Endothelial cell of umbilical vein (primary cell): ENCODE data around the gene SP2. TPM values are rescaled to one million over a fixed set of nuclear protein-coding genes. Genes with fewer than 3 reads are reported as not detected.

ENCODE experiments used
- BruUV-seq: library from RNA; stranded (reverse); fragments of 400-500 nt; replicated peaks from 2 replicates; lab custom pipeline; 2021; lab: Mats Ljungman, UMichigan
- CTCF ChIA-PET: fragments of 300-600, 350-600 bp; sonication (Branson Sonifier 250); formaldehyde crosslinking; loops from one replicate; lab custom pipeline; 2021; ENCODE audit warnings: antibody characterized with exemption, inconsistent platforms; lab: Charles Lee
- POLR2A ChIA-PET: fragments of 300-600, 350-600 bp; sonication (Branson Sonifier 250); formaldehyde crosslinking; loops from one replicate; lab custom pipeline; 2021; ENCODE audit warnings: antibody characterized with exemption, inconsistent platforms; lab: Charles Lee
- DNase-seq: peaks from one replicate; pipeline ENCODE4 v3.0.0-alpha.2; 2011; ENCODE audit warnings: low read depth, low spot score
- FAIRE-seq: peaks from 2 replicates; lab custom pipeline; 2011; peaks lifted over from hg19 to GRCh38; lab: Jason Lieb, UNC
- H2AFZ ChIP-seq: 2 replicates; pipeline ENCODE4 v1.6.0; 2012; ENCODE audit warnings: low read depth, low read length, control low read depth, inconsistent platforms
- H3K27ac ChIP-seq: 2 replicates; pipeline ENCODE4 v1.5.1; 2011; ENCODE audit warnings: low read depth, mild to moderate bottlenecking, control low read depth, low read length, moderate library complexity; ENCODE audit not compliant: insufficient read depth
- H3K27me3 ChIP-seq, 2 experiments: 2 replicates each; pipeline versions ENCODE4 v1.6.0 to v1.6.1; 2011; ENCODE audit warnings: low read length in 2 of 2, mixed read lengths in 1 of 2; ENCODE audit not compliant: control insufficient read depth in 2 of 2, insufficient read depth in 2 of 2
- H3K36me3 ChIP-seq, 2 experiments: 2 replicates in 1 of 2; 3 replicates in 1 of 2; pipeline ENCODE4 v1.5.1; 2011; ENCODE audit warnings: low read length in 2 of 2, mild to moderate bottlenecking in 1 of 2, moderate library complexity in 1 of 2; ENCODE audit not compliant: control insufficient read depth in 2 of 2, insufficient read depth in 2 of 2; ENCODE audit errors: extremely low read depth in 1 of 2
- H3K4me1 ChIP-seq: 3 replicates; pipeline ENCODE4 v1.5.1; 2011; ENCODE audit warnings: mild to moderate bottlenecking, low read length; ENCODE audit not compliant: control insufficient read depth, insufficient read depth; ENCODE audit errors: extremely low read depth
- H3K4me2 ChIP-seq: 2 replicates; pipeline ENCODE4 v1.6.1; 2011; ENCODE audit warnings: low read length, control low read depth, mixed read lengths; ENCODE audit not compliant: insufficient read depth
- H3K4me3 ChIP-seq, 3 experiments: fragments of 200-600 bp in 1 of 3; sonication (generic), shearing (Covaris generic) in 1 of 3; replicated peaks in 1 of 3; 2 replicates each; pipeline ENCODE4 v1.5.1; 2011 to 2016; ENCODE audit warnings: control low read depth in 3 of 3, low read length in 3 of 3, mild to moderate bottlenecking in 2 of 3, inconsistent platforms in 1 of 3, low read depth in 1 of 3, moderate library complexity in 1 of 3; ENCODE audit not compliant: insufficient read depth in 1 of 3
- H3K79me2 ChIP-seq: 2 replicates; pipeline ENCODE4 v1.6.0; 2012; ENCODE audit warnings: low read length, inconsistent platforms; ENCODE audit not compliant: control insufficient read depth, insufficient read depth
- H3K9ac ChIP-seq: replicated peaks from 2 replicates; pipeline ENCODE3; 2011; ENCODE audit warnings: low read length, control low read depth; ENCODE audit not compliant: insufficient read depth; ENCODE audit errors: extremely low read depth
- H3K9me1 ChIP-seq: replicated peaks from 3 replicates; pipeline ENCODE4 v1.6.0; 2011; ENCODE audit warnings: mild to moderate bottlenecking, low read length; ENCODE audit not compliant: control insufficient read depth, insufficient read depth; ENCODE audit errors: extremely low read depth
- H3K9me3 ChIP-seq: replicated peaks from 2 replicates; pipeline ENCODE4 v1.5.1; 2012; ENCODE audit warnings: low read length, inconsistent platforms; ENCODE audit not compliant: control insufficient read depth, insufficient read depth
- H4K20me1 ChIP-seq: replicated peaks from 2 replicates; pipeline ENCODE3; 2011; ENCODE audit warnings: mild to moderate bottlenecking, low read length; ENCODE audit not compliant: control insufficient read depth, insufficient read depth; ENCODE audit errors: extremely low read depth
- CTCF ChIP-seq, 2 donors: IDR thresholded peaks; 1 replicate in 1 of 2; 2 replicates in 1 of 2; pipeline ENCODE4 v1.5.1; 2011; ENCODE audit warnings: low read length in 2 of 2, mild to moderate bottlenecking in 2 of 2, moderate library complexity in 2 of 2, control low read depth in 1 of 2, inconsistent platforms in 1 of 2, low read depth in 1 of 2; ENCODE audit not compliant: insufficient read depth in 1 of 2; ENCODE audit errors: extremely low read depth in 1 of 2
- EZH2 ChIP-seq: IDR thresholded peaks from 2 replicates; pipeline ENCODE4 v1.6.1; 2012; ENCODE audit warnings: borderline replicate concordance, low read depth, mild to moderate bottlenecking, moderate library complexity, low read length, inconsistent platforms; ENCODE audit not compliant: severe bottlenecking
- FOS ChIP-seq: IDR thresholded peaks from 2 replicates; pipeline ENCODE4 v1.6.1; 2011; ENCODE audit warnings: mild to moderate bottlenecking, low read length, moderate library complexity, borderline replicate concordance; ENCODE audit not compliant: insufficient read depth
- GATA2 ChIP-seq: IDR thresholded peaks from 2 replicates; pipeline ENCODE4 v1.7.0; 2011; ENCODE audit warnings: low read depth, mild to moderate bottlenecking, moderate library complexity, mixed read lengths, low read length; ENCODE audit not compliant: insufficient read length, insufficient read depth
- JUN ChIP-seq: IDR thresholded peaks from 2 replicates; pipeline ENCODE4 v1.6.1; 2011; ENCODE audit warnings: borderline replicate concordance, low read depth; ENCODE audit not compliant: insufficient read length, insufficient read depth
- MYC ChIP-seq: IDR thresholded peaks from one replicate; pipeline ENCODE4 v1.6.1; 2011; ENCODE audit warnings: mild to moderate bottlenecking, low read depth, low read length
- POLR2A ChIP-seq: IDR thresholded peaks from 2 replicates; pipeline ENCODE4 v1.6.1; 2012; ENCODE audit warnings: low read depth, mild to moderate bottlenecking, control low read depth, low read length
- POLR2AphosphoS5 ChIP-seq: IDR thresholded peaks from 2 replicates; pipeline ENCODE4 v1.6.1; 2012; ENCODE audit warnings: low read depth, mild to moderate bottlenecking, control low read depth, low read length, moderate library complexity; ENCODE audit not compliant: insufficient read depth
- dilution Hi-C: fragments of 300-500 bp; cut with MboI; formaldehyde crosslinking; loops from one replicate; pipeline ENCODE4 v1.15.0; 2019; ENCODE audit warnings: low sequenced_read_pairs; ENCODE audit not compliant: extremely low pct_ligation_motif_present
- intact Hi-C: fragments of 100-400 bp; cut with micrococcal nuclease; formaldehyde crosslinking; loops from one replicate; pipeline ENCODE4 v1.10.0; 2022
- polyA plus RNA-seq, 4 experiments: library from polyadenylated mRNA; depleted of rRNA in 3 of 4; stranded (reverse) in 3 of 4; unstranded in 1 of 4; fragments of >200 nt; gene quantifications; 2 replicates each; pipeline versions ENCODE4 v1.2.1 to v1.2.3, GENCODE V29; 2011 to 2012; ENCODE audit warnings: missing spikeins in 1 of 4
- total RNA-seq: library from RNA; stranded (reverse); gene quantifications from 2 replicates; pipeline ENCODE4 v1.2.3, GENCODE V29; 2021
- TF ChIP-seq, protein P1 (sequence below): IDR thresholded peaks from 2 replicates; pipeline ENCODE4 v1.6.1; 2011; ENCODE audit not compliant: insufficient read depth, insufficient read length

The SP2 gene
- total and polyA plus RNA-seq, 2 donors (not counting 3 experiments of a cell fraction or from before 2014, with no cell fraction given): 11.2 to 18.6 TPM

DNA sequence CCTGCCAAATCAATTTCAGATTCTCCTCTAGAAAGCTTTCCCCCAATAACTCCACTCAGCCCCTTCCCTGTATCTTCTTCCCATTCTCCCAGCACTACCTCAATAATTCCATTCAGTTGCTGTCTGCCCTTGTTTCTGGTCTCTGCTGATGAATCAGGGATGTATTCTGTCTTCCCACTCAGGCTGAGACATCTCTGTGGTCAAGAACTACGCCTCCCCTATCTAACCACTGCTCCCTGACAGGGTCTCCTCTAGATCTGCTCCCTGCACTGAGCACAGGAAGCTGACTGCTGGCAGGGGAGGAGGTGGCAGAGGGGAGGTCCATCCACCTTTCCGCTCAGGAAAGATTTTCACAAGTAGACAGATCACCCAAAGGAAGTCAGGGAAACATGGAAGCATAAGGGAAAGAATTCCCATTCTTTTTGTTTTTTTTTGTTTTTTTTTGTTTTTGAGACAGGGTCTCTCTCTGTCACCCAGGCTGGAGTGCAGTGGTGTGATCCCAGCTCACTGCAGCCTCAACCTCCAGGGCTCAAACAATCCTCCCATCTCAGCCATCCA lies 16.9 kb upstream of the SP2 start:
- Histone ChIP-seq H4K20me1 (no peaks in the 10 kb centered on the region), H3K9ac (no peak overlapping the region), H2AFZ (no peak overlapping the region), H3K4me2 (no peak overlapping the region), H3K27me3 (peaks cover 9 to 14% of the 10 kb centered on the region in 2 experiments), H3K4me1 (peaks cover 7% of the 10 kb centered on the region), H3K36me3 (no peaks in the 10 kb centered on the region), H3K27ac (no peak overlapping the region), H3K4me3 (no peak overlapping the region), H3K79me2 (no peaks in the 10 kb centered on the region), H3K9me3 (no peaks in the 10 kb centered on the region), H3K9me1 (no peaks in the 10 kb centered on the region)
- TF ChIP-seq POLR2AphosphoS5: no peak
- no peak for TF ChIP-seq MYC
- no peak for TF ChIP-seq JUN
- dilution Hi-C loops: no loop called here
- no TSS peak for BruUV-seq
- POLR2A ChIA-PET: interaction anchor here (0.7 kb wide), 1 partner anchor 68 kb away, joined by 3 read pairs; no protein-coding TSS in a partner anchor
- intact Hi-C loops: no loop called here
- CTCF ChIA-PET: interaction anchor here (0.7 to 2.5 kb wide), 6 partner anchors 10 to 38 kb away, joined by 4 to 17 read pairs (median 6); partner anchors contain the start of genes SCRN2 and SP2
- no peak for FAIRE-seq
- DNase-seq: no peak

DNA sequence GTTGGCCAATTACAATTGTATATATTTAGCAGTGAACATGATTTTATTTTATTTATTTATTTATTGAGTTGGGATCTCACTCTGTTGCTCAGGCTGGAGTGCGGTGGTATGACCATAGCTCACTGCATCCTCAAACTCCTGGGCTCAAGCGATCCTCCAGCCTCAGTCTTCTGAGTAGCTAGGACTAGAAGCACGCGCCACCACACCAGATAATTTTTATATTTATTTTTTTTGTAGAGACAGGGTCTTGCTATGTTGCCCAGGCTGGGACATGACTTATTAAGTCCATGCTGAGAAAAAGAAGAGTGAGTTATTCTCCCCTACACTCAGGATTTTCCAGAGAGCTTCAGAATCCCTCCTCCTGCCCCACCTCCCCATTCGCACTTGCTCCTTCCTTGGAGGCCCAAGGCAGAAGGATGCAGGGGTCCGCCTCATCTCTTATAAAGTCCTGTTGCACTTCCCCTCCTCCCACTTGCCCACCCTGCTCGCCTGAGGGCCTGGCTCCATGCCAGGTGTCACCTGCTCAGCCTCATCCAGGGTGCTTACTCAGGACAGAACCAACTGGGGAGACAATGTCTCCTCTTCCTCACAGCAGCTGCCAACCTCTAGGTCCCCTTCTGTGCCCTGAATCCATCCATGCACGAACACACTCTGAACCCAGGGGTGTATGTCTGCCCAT lies 16.1 kb upstream of the SP2 start:
- intact Hi-C loops: no loop called here
- Histone ChIP-seq H3K9me3 (no peaks in the 10 kb centered on the region), H4K20me1 (no peaks in the 10 kb centered on the region), H2AFZ (no peak overlapping the region), H3K9ac (no peak overlapping the region), H3K27ac (no peak overlapping the region), H3K4me2 (no peak overlapping the region), H3K4me1 (peaks cover 7% of the 10 kb centered on the region), H3K4me3 (no peak overlapping the region), H3K9me1 (no peaks in the 10 kb centered on the region), H3K27me3 (peaks cover 3 to 8% of the 10 kb centered on the region in 2 experiments), H3K79me2 (no peaks in the 10 kb centered on the region), H3K36me3 (no peaks in the 10 kb centered on the region)
- ChIA-PET CTCF (interaction anchor here (0.7 to 2.5 kb wide), 7 partner anchors 10 to 39 kb away, joined by 4 to 17 read pairs (median 5); partner anchors contain the start of genes SCRN2 and SP2), POLR2A (no interaction called here)
- BruUV-seq: no TSS peak
- TF ChIP-seq POLR2A (no peak), JUN (no peak), POLR2AphosphoS5 (no peak), EZH2 (no peak), GATA2 (no peak), MYC (no peak), CTCF (IDR thresholded peaks at IDR 0.05; ENCODE audit: extremely low read depth in 1 of 2, insufficient read depth in 1 of 2, low read depth in 1 of 2, low read length in 2 of 2) (no peak), FOS (no peak)
- TF ChIP-seq, protein P1, sequence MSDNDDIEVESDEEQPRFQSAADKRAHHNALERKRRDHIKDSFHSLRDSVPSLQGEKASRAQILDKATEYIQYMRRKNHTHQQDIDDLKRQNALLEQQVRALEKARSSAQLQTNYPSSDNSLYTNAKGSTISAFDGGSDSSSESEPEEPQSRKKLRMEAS: no peak
- FAIRE-seq (no peak), DNase-seq (no peak)
- dilution Hi-C loops: no loop called here
